HG02763 (cell line): ENCODE data around the gene ASGR2.

Source experiments
- ATAC-seq: cut with Tn5 transposase; IDR thresholded peaks from one replicate; pipeline ENCODE4 v1.9.1; 2021; ENCODE audit warnings: mild to moderate bottlenecking, moderate library complexity; ENCODE audit not compliant: unreplicated experiment

The ASGR2 gene

GRCh38 chr17:7067198-7067597, 47.4 kb downstream of the ASGR2 start:
- ATAC-seq: no peak

GRCh38 chr17:7064261-7064660, 50.4 kb downstream of the ASGR2 start:
- ATAC-seq: no peak

- no peak for ATAC-seq
These were observed 51.0 kb downstream of the ASGR2 start for GRCh38 chr17:7063518-7064094.

DNA sequence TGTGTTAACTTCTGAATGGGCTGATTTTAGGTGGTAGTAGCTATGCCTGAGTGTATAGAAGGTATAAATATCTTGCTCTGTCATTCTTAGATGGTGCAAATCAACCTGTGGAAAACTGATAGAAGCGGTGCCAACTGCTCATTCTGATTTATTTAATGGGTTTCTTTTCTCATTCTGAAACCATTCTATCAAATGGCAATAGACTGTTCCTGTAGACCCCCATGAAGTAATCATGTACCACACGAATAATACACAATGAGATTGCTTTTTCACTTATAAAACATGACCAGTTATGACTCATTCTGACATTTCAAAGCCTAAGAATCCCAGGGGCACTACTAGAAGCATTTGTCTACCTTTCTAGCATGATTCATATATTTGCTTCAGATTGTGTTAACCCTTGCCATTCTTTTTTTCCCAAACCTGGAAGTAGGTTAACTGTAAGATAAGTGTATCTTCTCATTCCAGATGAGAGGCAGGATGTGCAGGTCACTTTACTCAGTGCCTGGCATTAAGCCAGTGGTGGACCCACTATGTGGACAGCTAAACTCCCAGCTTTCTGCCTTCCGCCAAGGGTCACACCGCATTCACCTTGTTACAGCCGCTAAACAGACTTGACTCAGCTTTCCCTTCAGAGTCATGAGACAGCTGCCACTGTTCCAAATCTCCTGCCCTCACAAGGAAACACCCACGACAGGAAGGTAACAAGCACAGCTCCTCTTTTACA, 54.3 kb downstream of the ASGR2 start:
- no peak for ATAC-seq

DNA sequence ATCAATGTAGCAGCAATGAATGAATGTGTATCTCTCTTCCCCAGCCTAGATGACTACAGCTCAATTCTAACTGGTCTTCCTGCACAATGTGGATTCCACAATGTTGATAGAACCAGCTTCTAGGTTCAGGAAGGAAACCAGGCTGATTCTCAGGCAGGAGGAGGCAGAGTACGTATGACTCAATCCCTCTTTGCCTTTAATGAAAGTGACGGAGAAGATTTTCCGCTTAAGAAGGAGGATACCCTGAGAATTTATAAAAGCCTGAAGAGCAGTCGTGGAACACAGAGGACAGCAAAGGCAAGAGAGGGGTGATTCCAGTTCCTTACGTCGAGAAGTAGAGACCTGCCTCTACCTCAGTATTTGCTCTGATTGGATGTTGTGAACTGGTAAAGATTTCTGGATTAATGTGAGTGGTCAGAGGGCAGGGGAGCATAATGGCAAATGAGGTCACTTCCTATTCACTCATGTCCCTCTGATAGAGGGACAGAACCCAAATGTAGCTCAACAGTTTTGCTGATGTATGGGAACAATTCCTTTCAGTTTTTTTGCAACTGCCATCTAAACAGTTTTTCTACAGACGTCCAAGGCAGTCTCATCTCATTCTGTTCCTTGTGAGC, 55.7 kb downstream of the ASGR2 start:
- no peak for ATAC-seq

GRCh38 chr17:7056386-7056785, 58.2 kb downstream of the ASGR2 start:
- ATAC-seq: no peak
